Stimulated activated CD4-positive, alpha-beta T cell treated with anti-CD3 and anti-CD28 coated beads, Interleukin-12 subunit alpha, Interleukin-12 subunit beta, amount 100 ng/mL, for 48 hours (primary cell): ENCODE data around the gene ERCC6L2.

ENCODE experiments used
- DNase-seq, 3 donors: peaks; one replicate each; pipeline ENCODE4 v3.0.0-alpha.2; 2020; ENCODE audit warnings: low read depth in 2 of 3, low spot score in 1 of 3

Gene ERCC6L2

GRCh38 chr9:95920017-95920416 lies 44.5 kb downstream of the ERCC6L2 start:
- no peak for DNase-seq

- DNase-seq = no peak
These were observed 48.3 kb downstream of the ERCC6L2 start for GRCh38 chr9:95923794-95924193.

GRCh38 chr9:95924987-95925386 lies 49.5 kb downstream of the ERCC6L2 start:
- DNase-seq = no peak

- DNase-seq = no peak
These were observed 51.9 kb downstream of the ERCC6L2 start for GRCh38 chr9:95927271-95928004.

GRCh38 chr9:95930277-95930676 lies 54.8 kb downstream of the ERCC6L2 start:
- no peak for DNase-seq

GRCh38 chr9:95935861-95936578 lies 60.5 kb downstream of the ERCC6L2 start:
- no peak for DNase-seq

GRCh38 chr9:95936579-95937075 lies 61.1 kb downstream of the ERCC6L2 start:
- DNase-seq = no peak

GRCh38 chr9:95937131-95937530 lies 61.6 kb downstream of the ERCC6L2 start:
- no peak for DNase-seq

GRCh38 chr9:95938724-95939123 lies 63.2 kb downstream of the ERCC6L2 start:
- no peak for DNase-seq

GRCh38 chr9:95939472-95939871 lies 64.0 kb downstream of the ERCC6L2 start:
- no peak for DNase-seq

GRCh38 chr9:95940265-95940664 lies 64.8 kb downstream of the ERCC6L2 start:
- DNase-seq = no peak

GRCh38 chr9:95942016-95942415 lies 66.5 kb downstream of the ERCC6L2 start:
- DNase-seq = no peak

GRCh38 chr9:95947118-95947517 lies 71.6 kb downstream of the ERCC6L2 start:
- DNase-seq = no peak

GRCh38 chr9:95952471-95952870 lies 77.0 kb downstream of the ERCC6L2 start:
- no peak for DNase-seq

- DNase-seq = no peak
These were observed 78.5 kb downstream of the ERCC6L2 start for GRCh38 chr9:95953986-95954385.

GRCh38 chr9:95954940-95955339 lies 79.4 kb downstream of the ERCC6L2 start:
- no peak for DNase-seq

GRCh38 chr9:95962936-95963335 lies 87.4 kb downstream of the ERCC6L2 start:
- no peak for DNase-seq

- DNase-seq = no peak
These were observed 88.2 kb downstream of the ERCC6L2 start for GRCh38 chr9:95963659-95964058.

- no peak for DNase-seq
These were observed 90.8 kb downstream of the ERCC6L2 start for GRCh38 chr9:95966306-95966705.

GRCh38 chr9:95970317-95970716 lies 94.8 kb downstream of the ERCC6L2 start:
- DNase-seq = no peak

GRCh38 chr9:95971815-95972214 lies 96.3 kb downstream of the ERCC6L2 start:
- DNase-seq = no peak

GRCh38 chr9:95974389-95974788 lies 98.9 kb downstream of the ERCC6L2 start:
- no peak for DNase-seq

- no peak for DNase-seq
These were observed 101.9 kb downstream of the ERCC6L2 start for GRCh38 chr9:95977371-95977770.
